Transverse colon (tissue), 4 donors: Measurements from ENCODE around the gene CNBD2. TPM values are rescaled to one million over a fixed set of nuclear protein-coding genes. Genes with fewer than 3 reads are reported as not detected.
A peak's percentile ranks its signal among the peaks of the same experiment; 100 is the strongest.
"Not testable (repeated sequence)": the region's sequence is repeated elsewhere in the genome, so short reads cannot be mapped to it uniquely, and the experiment has no call there.

Experiments used
- DNase-seq: peaks from one replicate; pipeline ENCODE4 v3.0.0-alpha.2; 2019
- H3K27ac ChIP-seq, 4 donors: fragments of 200-600 bp; sonication (generic); 2 replicates each; pipeline ENCODE4 v1.5.1; 2016 to 2018; ENCODE audit warnings: inconsistent platforms in 4 of 4
- H3K27me3 ChIP-seq: fragments of 200-600 bp; sonication (generic); 2 replicates; pipeline ENCODE4 v1.5.1; 2017; ENCODE audit warnings: inconsistent platforms
- H3K36me3 ChIP-seq, 4 donors: fragments of 200-600 bp; sonication (generic); 2 replicates each; pipeline ENCODE4 v1.5.1; 2017 to 2019; ENCODE audit warnings: inconsistent platforms in 4 of 4
- H3K4me1 ChIP-seq, 4 donors: fragments of 200-600 bp; sonication (generic); 2 replicates each; pipeline ENCODE4 v1.5.1; 2017 to 2020; ENCODE audit warnings: inconsistent platforms in 4 of 4
- H3K4me3 ChIP-seq, 4 donors: fragments of 200-600 bp; sonication (generic); 1 replicate in 1 of 4; 2 replicates in 3 of 4; pipeline versions ENCODE4 v1.5.1 to v1.6.1; 2017 to 2019; ENCODE audit warnings: inconsistent platforms in 4 of 4
- H3K9me3 ChIP-seq, 2 donors: fragments of 200-600 bp; sonication (generic); 2 replicates each; pipeline ENCODE4 v1.5.1; 2017 to 2019; ENCODE audit warnings: inconsistent platforms in 2 of 2
- CTCF ChIP-seq, 5 experiments: fragments of 200-600 bp in 3 of 5; fragments of 450-650 bp in 2 of 5; sonication (generic) in 3 of 5; IDR thresholded peaks; 1 replicate in 2 of 5; 2 replicates in 3 of 5; pipeline ENCODE4 v1.5.1; 2016 to 2017; ENCODE audit warnings: antibody characterized with exemption in 5 of 5, inconsistent platforms in 3 of 5, mild to moderate bottlenecking in 2 of 5, moderate library complexity in 1 of 5
- EP300 ChIP-seq: sonication (generic); formaldehyde crosslinking; IDR thresholded peaks from one replicate; pipeline ENCODE4 v1.6.1; 2017; ENCODE audit warnings: antibody characterized with exemption, low read depth
- POLR2A ChIP-seq: fragments of 450-650 bp; IDR thresholded peaks from one replicate; pipeline ENCODE4 v1.6.1; 2016; ENCODE audit warnings: antibody characterized with exemption, mild to moderate bottlenecking, moderate library complexity
- POLR2AphosphoS5 ChIP-seq, 3 donors: sonication (generic); formaldehyde crosslinking; IDR thresholded peaks; one replicate each; pipeline ENCODE4 v1.6.1; 2016; ENCODE audit warnings: antibody characterized with exemption in 3 of 3
- WGBS, 2 donors: methylation state at CpG; one replicate each; pipeline ENCODE4 v1.1.5; 2018; ENCODE audit warnings: low coverage in 1 of 2; 5-methylcytosine and 5-hydroxymethylcytosine counted together
- in situ Hi-C, 4 donors: fragments of 200-750 bp; cut with MboI; loops; one replicate each; pipeline versions ENCODE4 v1.15.0 to v1.15.1; 2017; ENCODE audit warnings: low sequenced_read_pairs in 3 of 4, low pct_ligation_motif_present in 1 of 4, low pct_unique_long_range_greater_than_20kb in 1 of 4
- intact Hi-C: fragments of 100-400 bp; cut with DNase I; formaldehyde crosslinking; loops from one replicate; pipeline ENCODE4 v1.15.1; 2023; ENCODE audit warnings: low total_unique reads
- total RNA-seq, 4 donors: library from RNA; depleted of rRNA; stranded (reverse); fragments of >200 nt; gene quantifications; one replicate each; pipeline ENCODE4 v1.1.0, GENCODE V29; 2016

Gene CNBD2
- total RNA-seq, 4 donors from 2014 or later: 6.2 to 9.4 (median 7.8) TPM; not detected in 1

GRCh38 chr20:35953387-35954199 lies 14.8 kb upstream of the CNBD2 start:
- peak; percentile 60 for DNase-seq
- Histone ChIP-seq H3K36me3 (no peaks in the 10 kb centered on the region), H3K4me1 (peaks cover 21 to 34% (median 26%) of the 10 kb centered on the region in 4 donors), H3K4me3 (peak overlapping the region; percentile 84 to 96 (median 93)), H3K27ac (peak overlapping the region; percentile 98 to 100 (median 99)), H3K9me3 (no peaks in the 10 kb centered on the region), H3K27me3 (no peaks in the 10 kb centered on the region)
- intact Hi-C loops (no loop called here), in situ Hi-C loops (no loop called here)
- WGBS, 2 donors: 2% methylated on average over 34 of the region's 65 CpGs; no CpG with 5 or more reads in 1 of the 2 donors
- TF ChIP-seq EP300 (no peak), POLR2A (no peak), CTCF (IDR thresholded peaks at IDR 0.05) (no peak), POLR2AphosphoS5 (IDR thresholded peaks at IDR 0.05) (peak in 1 of 3 donors; percentile 4)

GRCh38 chr20:35954200-35954906 lies 14.0 kb upstream of the CNBD2 start, which contains the start of gene SCAND1:
Gene SCAND1, minus strand, starts transcription at chr20:35954502. Its CDS starts 218 bp downstream, at chr20:35954284.
- no peaks in the 10 kb centered on the region for H3K36me3 ChIP-seq
- DNase-seq: peak; percentile 96
- in situ Hi-C loops: no loop called here
- TF ChIP-seq EP300: no peak
- TF ChIP-seq CTCF (IDR thresholded peaks at IDR 0.05): peak; percentile 82 to 98 (median 93)
- peak; percentile 75 to 92 (median 92) for TF ChIP-seq POLR2AphosphoS5 (IDR thresholded peaks at IDR 0.05)
- peak; percentile 96 for TF ChIP-seq POLR2A
- WGBS, 2 donors: 0% methylated on average over 56 of the region's 76 CpGs; no CpG with 5 or more reads in 1 of the 2 donors
- H3K27ac ChIP-seq: peak within 1 kb of the TSS; percentile 98 to 100 (median 99)
- peaks cover 21 to 31% (median 26%) of the 10 kb centered on the region in 4 donors for H3K4me1 ChIP-seq
- no peaks in the 10 kb centered on the region for H3K27me3 ChIP-seq
- H3K4me3 ChIP-seq: peak within 1 kb of the TSS; percentile 84 to 96 (median 93)
- no peaks in the 10 kb centered on the region for H3K9me3 ChIP-seq
- intact Hi-C loops: no loop called here

- no peaks in the 10 kb centered on the region for H3K27me3 ChIP-seq
- intact Hi-C loops: no loop called here
- peaks cover 21 to 31% (median 26%) of the 10 kb centered on the region in 4 donors for H3K4me1 ChIP-seq
- H3K27ac ChIP-seq: peak overlapping the region; percentile 98 to 100 (median 99)
- 1 to 10% methylated on average over 3 to 19 of the region's 19 CpGs for WGBS, 2 donors
- H3K4me3 ChIP-seq: peak overlapping the region; percentile 37 to 94 (median 88)
- in situ Hi-C loops: no loop called here
- no peak for DNase-seq
- H3K9me3 ChIP-seq: no peaks in the 10 kb centered on the region
- TF ChIP-seq EP300 (no peak), POLR2A (no peak), POLR2AphosphoS5 (IDR thresholded peaks at IDR 0.05) (no peak), CTCF (IDR thresholded peaks at IDR 0.05) (no peak)
- no peaks in the 10 kb centered on the region for H3K36me3 ChIP-seq
These were observed 13.5 kb upstream of the CNBD2 start for GRCh38 chr20:35954907-35955251.

GRCh38 chr20:35956616-35957015 lies 11.8 kb upstream of the CNBD2 start:
- Histone ChIP-seq H3K27me3 (no peaks in the 10 kb centered on the region), H3K4me3 (no peak overlapping the region), H3K27ac (peak overlapping the region in 2 of 4 donors; percentile 4 to 51), H3K36me3 (no peaks in the 10 kb centered on the region), H3K9me3 (no peaks in the 10 kb centered on the region), H3K4me1 (peaks cover 21 to 31% (median 26%) of the 10 kb centered on the region in 4 donors)
- peak; percentile 26 for DNase-seq
- intact Hi-C loops: no loop called here
- in situ Hi-C loops: no loop called here
- no peak for TF ChIP-seq POLR2A
- TF ChIP-seq POLR2AphosphoS5 (IDR thresholded peaks at IDR 0.05): peak in 1 of 3 donors; percentile 36
- no peak for TF ChIP-seq EP300
- TF ChIP-seq CTCF (IDR thresholded peaks at IDR 0.05): no peak

- peaks cover 9 to 19% (median 10%) of the 10 kb centered on the region in 4 donors for H3K4me1 ChIP-seq
- DNase-seq, in situ Hi-C loops, H3K27me3 ChIP-seq, intact Hi-C loops, H3K36me3 ChIP-seq, H3K4me3 ChIP-seq, H3K9me3 ChIP-seq, H3K27ac ChIP-seq: not testable (repeated sequence)
- WGBS, 2 donors: 77 to 84% methylated on average over 6 of the region's 6 CpGs
These were observed 9.1 kb upstream of the CNBD2 start for GRCh38 chr20:35959291-35959690.
